CD8-positive, alpha-beta memory T cell (primary cell): ENCODE results near the gene KCNK4. TPM values are rescaled to one million over a fixed set of nuclear protein-coding genes. Genes with fewer than 3 reads are reported as not detected.
A peak's percentile ranks its signal among the peaks of the same experiment; 100 is the strongest.
"Not testable (repeated sequence)": the region's sequence is repeated elsewhere in the genome, so short reads cannot be mapped to it uniquely, and the experiment has no call there.

Experiments
- CTCF ChIA-PET: fragments of 350-600 bp; sonication (Branson Sonifier 250); formaldehyde crosslinking; loops from one replicate; lab custom pipeline; 2021; ENCODE audit warnings: antibody characterized with exemption; lab: Charles Lee
- POLR2A ChIA-PET: fragments of 350-600 bp; sonication (Branson Sonifier 250); formaldehyde crosslinking; loops from one replicate; lab custom pipeline; 2021; ENCODE audit warnings: antibody characterized with exemption; lab: Charles Lee
- DNase-seq, 5 donors: peaks; one replicate each; pipeline versions ENCODE4 v3.0.0 to v3.0.0-alpha.2; 2020 to 2022; ENCODE audit warnings: mixed read lengths in 1 of 5
- H3K27ac ChIP-seq: one replicate; pipeline ENCODE4 v1.7.0; 2013; ENCODE audit warnings: low read depth, mild to moderate bottlenecking, low read length, moderate library complexity
- H3K27me3 ChIP-seq: 2 replicates; pipeline ENCODE4 v1.7.0; 2013; ENCODE audit warnings: low read length, mild to moderate bottlenecking; ENCODE audit not compliant: insufficient read depth, poor library complexity, severe bottlenecking
- H3K36me3 ChIP-seq: 2 replicates; pipeline ENCODE4 v1.7.0; 2013; ENCODE audit warnings: mild to moderate bottlenecking, low read length, moderate library complexity; ENCODE audit not compliant: insufficient read depth
- H3K4me1 ChIP-seq: 2 replicates; pipeline ENCODE4 v1.7.0; 2013; ENCODE audit warnings: mild to moderate bottlenecking, low read length, moderate library complexity; ENCODE audit not compliant: insufficient read depth
- H3K4me3 ChIP-seq: 2 replicates; pipeline ENCODE4 v1.7.0; 2013; ENCODE audit warnings: mild to moderate bottlenecking, low read length
- H3K9me3 ChIP-seq: 2 replicates; pipeline ENCODE4 v1.7.0; 2013; ENCODE audit warnings: mild to moderate bottlenecking, low read length
- H3K27ac Mint-ChIP-seq, 8 donors: one replicate each; pipeline ENCODE4 v1.8.0; 2020 to 2021; ENCODE audit warnings: mixed read lengths in 8 of 8, mild to moderate bottlenecking in 6 of 8, inconsistent platforms in 3 of 8, moderate library complexity in 3 of 8
- H3K27me3 Mint-ChIP-seq, 2 donors: one replicate each; pipeline ENCODE4 v1.8.0; 2020 to 2021; ENCODE audit warnings: mixed read lengths in 2 of 2, mild to moderate bottlenecking in 1 of 2, moderate library complexity in 1 of 2
- H3K36me3 Mint-ChIP-seq, 3 donors: one replicate each; pipeline ENCODE4 v1.8.0; 2020 to 2021; ENCODE audit warnings: mixed read lengths in 3 of 3, inconsistent platforms in 1 of 3, mild to moderate bottlenecking in 1 of 3
- H3K4me1 Mint-ChIP-seq, 3 donors: one replicate each; pipeline ENCODE4 v1.8.0; 2020 to 2021; ENCODE audit warnings: mixed read lengths in 3 of 3, inconsistent platforms in 1 of 3, mild to moderate bottlenecking in 1 of 3
- H3K4me3 Mint-ChIP-seq, 7 donors: one replicate each; pipeline ENCODE4 v1.8.0; 2020 to 2021; ENCODE audit warnings: mixed read lengths in 7 of 7, mild to moderate bottlenecking in 6 of 7, moderate library complexity in 4 of 7, inconsistent platforms in 2 of 7
- H3K9me3 Mint-ChIP-seq, 5 donors: one replicate each; pipeline ENCODE4 v1.8.0; 2020 to 2022; ENCODE audit warnings: mixed read lengths in 5 of 5, mild to moderate bottlenecking in 3 of 5, moderate library complexity in 2 of 5, inconsistent platforms in 1 of 5
- polyA plus RNA-seq: library from polyadenylated mRNA; unstranded; fragments of 300-500 nt; fragmentation: Illumina TruSeq; gene quantifications from one replicate; pipeline ENCODE4 v1.2.3, GENCODE V29; 2021
- total RNA-seq, 2 experiments: library from RNA; stranded (reverse); gene quantifications; one replicate each; pipeline ENCODE4 v1.2.3, GENCODE V29; 2021

Gene KCNK4
- total and polyA plus RNA-seq, 3 experiments from 2014 or later = not detected

GRCh38 chr11:64245797-64246620, 45.1 kb upstream of the KCNK4 start:
- H3K9me3 Mint-ChIP-seq = no peaks in the 10 kb centered on the region
- POLR2A ChIA-PET = interaction anchor here (0.6 to 4.3 kb wide), 13 partner anchors 11 to 1516 kb away, joined by 3 to 44 read pairs (median 8); partner anchors contain the start of genes DNAJC4, ESRRA, FERMT3 and NUDT22
- peak overlapping the region; percentile 83 to 94 (median 86) for H3K4me3 Mint-ChIP-seq

GRCh38 chr11:64246621-64246870, 44.6 kb upstream of the KCNK4 start:
- POLR2A ChIA-PET = interaction anchor here (0.6 to 4.3 kb wide), 10 partner anchors 12 to 1517 kb away, joined by 3 to 44 read pairs (median 8); partner anchors contain the start of genes DNAJC4, ESRRA, FERMT3 and NUDT22
- Histone ChIP-seq H3K27ac (peak overlapping the region; percentile 67), H3K4me1 (peaks cover 37% of the 10 kb centered on the region)
- not testable (repeated sequence) for DNase-seq, H3K27me3 ChIP-seq, H3K27me3 Mint-ChIP-seq, H3K9me3 Mint-ChIP-seq, H3K36me3 ChIP-seq, H3K9me3 ChIP-seq, H3K4me3 ChIP-seq
- CTCF ChIA-PET = interaction anchor here (1.4 to 13.4 kb wide), 5 partner anchors 8 to 56 kb away, joined by 3 to 124 read pairs (median 62); partner anchors contain the start of genes CATSPERZ, ESRRA and FERMT3
- peak overlapping the region in 2 of 8 donors; percentile 57 to 93 for H3K27ac Mint-ChIP-seq
- peak overlapping the region; percentile 83 to 96 (median 85) for H3K4me3 Mint-ChIP-seq
- peaks cover 21 to 58% (median 25%) of the 10 kb centered on the region in 3 donors for H3K4me1 Mint-ChIP-seq
- H3K36me3 Mint-ChIP-seq = peaks cover 0 to 16% (median 0%) of the 10 kb centered on the region in 3 donors

More at GRCh38 chr11:64245797-64246620, 45.1 kb upstream of the KCNK4 start:
- Mint-ChIP-seq H3K27ac (peak overlapping the region; percentile 79 to 96 (median 88)), H3K27me3 (no peaks in the 10 kb centered on the region), H3K4me1 (peaks cover 21 to 60% (median 23%) of the 10 kb centered on the region in 3 donors), H3K36me3 (peaks cover 0 to 19% (median 0%) of the 10 kb centered on the region in 3 donors)
- no peaks in the 10 kb centered on the region for H3K9me3 ChIP-seq
- peak overlapping the region; percentile 67 for H3K27ac ChIP-seq
- H3K4me3 ChIP-seq = peak overlapping the region; percentile 66
- no peaks in the 10 kb centered on the region for H3K36me3 ChIP-seq
- CTCF ChIA-PET = interaction anchor here (1.0 to 13.4 kb wide), 7 partner anchors 9 to 57 kb away, joined by 3 to 124 read pairs (median 6); partner anchors contain the start of genes CATSPERZ, ESRRA, FERMT3 and NUDT22
- peak; percentile 36 to 84 (median 58) for DNase-seq
- no peaks in the 10 kb centered on the region for H3K27me3 ChIP-seq
- peaks cover 37% of the 10 kb centered on the region for H3K4me1 ChIP-seq

GRCh38 chr11:64246871-64247728, 44.0 kb upstream of the KCNK4 start, which contains the start of gene PPP1R14B:
TSS of gene PPP1R14B (minus strand) at chr11:64246943. CDS start at chr11:64246673, 270 bp downstream.
- H3K27ac Mint-ChIP-seq = peak within 1 kb of the TSS; percentile 79 to 96 (median 88)
- Histone ChIP-seq H3K4me3 (peak within 1 kb of the TSS; percentile 100), H3K27ac (peak within 1 kb of the TSS; percentile 67), H3K27me3 (no peaks in the 10 kb centered on the region), H3K36me3 (no peaks in the 10 kb centered on the region), H3K9me3 (no peaks in the 10 kb centered on the region), H3K4me1 (peaks cover 42% of the 10 kb centered on the region)
- H3K36me3 Mint-ChIP-seq = peaks cover 0 to 19% (median 0%) of the 10 kb centered on the region in 3 donors
- ChIA-PET POLR2A (interaction anchor here (0.6 to 4.3 kb wide), 12 partner anchors 13 to 1517 kb away, joined by 3 to 44 read pairs (median 8); partner anchors contain the start of genes DNAJC4, ESRRA, FERMT3 and NUDT22), CTCF (interaction anchor here (0.9 to 13.4 kb wide), 5 partner anchors 10 to 56 kb away, joined by 4 to 124 read pairs (median 62); partner anchors contain the start of genes CATSPERZ, ESRRA and FERMT3)
- peak; percentile 66 to 86 (median 73) for DNase-seq
- H3K9me3 Mint-ChIP-seq = no peaks in the 10 kb centered on the region
- no peaks in the 10 kb centered on the region for H3K27me3 Mint-ChIP-seq
- peak within 1 kb of the TSS; percentile 83 to 96 (median 86) for H3K4me3 Mint-ChIP-seq
- peaks cover 25 to 62% (median 29%) of the 10 kb centered on the region in 3 donors for H3K4me1 Mint-ChIP-seq

DNA sequence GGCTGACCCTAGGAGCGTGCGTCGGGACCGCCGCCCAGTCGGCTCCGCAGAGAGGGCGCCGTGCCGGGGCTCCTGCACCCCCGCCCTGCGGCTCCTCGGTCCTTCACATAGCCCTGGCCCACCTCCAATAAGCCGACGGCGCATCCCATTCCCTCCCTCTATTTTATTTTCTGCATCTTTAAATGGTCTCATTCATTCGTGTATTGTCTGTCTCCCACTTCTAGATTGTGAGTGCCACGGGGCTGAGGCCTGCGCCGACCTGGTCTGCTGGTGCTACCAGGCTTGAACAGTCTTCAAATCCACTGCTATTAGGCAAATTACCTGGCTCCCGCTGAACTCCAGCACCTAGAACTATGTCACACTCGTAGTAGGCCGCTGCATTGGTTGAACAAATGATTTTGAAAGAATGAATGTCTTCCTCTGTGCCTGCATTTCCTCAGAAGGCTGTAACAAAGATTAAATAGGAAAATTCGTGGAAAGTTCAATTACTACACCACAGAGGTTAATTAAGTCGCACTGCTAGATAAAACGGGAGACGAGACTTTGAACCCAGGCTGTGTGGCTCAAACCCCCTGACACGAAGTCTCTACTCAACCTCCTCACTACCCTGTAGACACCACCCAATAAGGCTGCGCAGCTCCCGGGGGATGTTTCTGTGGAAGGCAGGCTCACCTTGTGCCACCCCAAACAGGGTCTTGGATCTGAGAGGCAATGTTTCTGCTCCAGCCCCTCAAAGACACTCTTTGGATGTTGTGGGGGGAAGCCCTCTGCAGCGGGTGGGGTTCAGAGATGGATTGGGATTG, 43.2 kb upstream of the KCNK4 start:
- peak overlapping the region; percentile 67 for H3K27ac ChIP-seq
- DNase-seq = no peak
- no peak overlapping the region for H3K4me3 ChIP-seq

DNA sequence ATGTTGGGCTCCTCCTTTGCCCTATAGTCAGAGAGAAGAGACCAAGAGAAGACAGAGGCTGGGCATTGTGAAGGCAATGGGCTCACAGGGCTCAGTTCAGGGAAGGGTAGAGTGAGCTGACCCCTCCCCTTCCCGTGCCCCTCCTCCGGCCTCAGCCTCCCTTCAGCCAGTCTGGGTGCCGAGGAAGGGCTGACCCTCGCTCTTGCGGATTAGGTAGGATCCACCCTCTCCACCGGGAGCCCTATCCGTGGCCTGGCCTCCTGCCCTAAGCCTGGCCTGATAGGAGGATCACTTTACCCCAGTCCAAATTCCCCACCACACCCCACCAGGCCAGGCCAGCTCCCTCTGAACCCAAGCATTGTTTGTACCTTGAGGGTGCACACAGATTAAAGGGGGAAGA, 42.5 kb upstream of the KCNK4 start:
- Histone ChIP-seq H3K9me3 (no peaks in the 10 kb centered on the region), H3K4me3 (no peak overlapping the region), H3K27ac (no peak overlapping the region), H3K27me3 (no peaks in the 10 kb centered on the region), H3K4me1 (peaks cover 40% of the 10 kb centered on the region), H3K36me3 (no peaks in the 10 kb centered on the region)
- DNase-seq = no peak
- ChIA-PET CTCF (interaction anchor here (8.1 to 13.4 kb wide), 2 partner anchors 22 to 54 kb away, joined by 97 to 124 read pairs; partner anchors contain the start of genes CATSPERZ and ESRRA), POLR2A (interaction anchor here (4.3 kb wide), 1 partner anchor 21 kb away, joined by 44 read pairs; no protein-coding TSS in a partner anchor)
- H3K27ac Mint-ChIP-seq = peak overlapping the region in 1 of 8 donors; percentile 82
- no peaks in the 10 kb centered on the region for H3K9me3 Mint-ChIP-seq
- peaks cover 0 to 10% (median 0%) of the 10 kb centered on the region in 3 donors for H3K36me3 Mint-ChIP-seq
- peaks cover 20 to 55% (median 23%) of the 10 kb centered on the region in 3 donors for H3K4me1 Mint-ChIP-seq
- H3K4me3 Mint-ChIP-seq = peak overlapping the region in 5 of 7 donors; percentile 12 to 88 (median 84)
- H3K27me3 Mint-ChIP-seq = no peaks in the 10 kb centered on the region

More for the DNA sequence above, 43.2 kb upstream of the KCNK4 start:
- Mint-ChIP-seq H3K9me3 (no peaks in the 10 kb centered on the region), H3K27ac (peak overlapping the region in 6 of 8 donors; percentile 14 to 89 (median 82)), H3K36me3 (peaks cover 0 to 15% (median 0%) of the 10 kb centered on the region in 3 donors), H3K4me1 (peaks cover 26 to 56% (median 28%) of the 10 kb centered on the region in 3 donors), H3K4me3 (peak overlapping the region; percentile 74 to 88 (median 78)), H3K27me3 (no peaks in the 10 kb centered on the region)
- ChIA-PET POLR2A (interaction anchor here (0.6 to 4.3 kb wide), 5 partner anchors 18 to 70 kb away, joined by 3 to 44 read pairs (median 8); partner anchors contain the start of genes ESRRA, NUDT22, PRDX5 and TRPT1), CTCF (interaction anchor here (0.9 to 13.4 kb wide), 4 partner anchors 16 to 55 kb away, joined by 4 to 124 read pairs (median 80); partner anchors contain the start of genes CATSPERZ, ESRRA and FERMT3)
- Histone ChIP-seq H3K4me1 (peaks cover 42% of the 10 kb centered on the region), H3K36me3 (no peaks in the 10 kb centered on the region), H3K9me3 (no peaks in the 10 kb centered on the region), H3K27me3 (no peaks in the 10 kb centered on the region)

DNA sequence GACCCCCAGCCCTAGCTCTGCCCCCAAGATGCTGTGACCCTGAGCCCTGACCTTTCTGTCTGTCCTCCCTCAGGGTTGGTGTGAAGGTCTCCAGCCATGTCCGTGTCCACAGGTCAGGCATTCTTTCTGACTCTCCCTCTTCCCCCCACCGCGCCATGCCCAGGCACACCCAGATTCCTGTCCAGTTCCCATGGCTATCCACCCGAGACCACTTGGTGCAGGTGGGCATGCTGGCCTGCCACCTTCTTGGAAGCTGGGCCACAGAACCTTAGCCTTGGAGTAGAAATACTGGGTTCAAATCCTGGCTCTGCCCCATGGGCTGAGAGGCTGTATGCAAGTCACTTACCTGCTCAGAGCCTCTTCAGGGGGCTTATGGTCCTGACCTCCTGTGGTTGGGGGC, 42.1 kb upstream of the KCNK4 start:
- Mint-ChIP-seq H3K27ac (peak overlapping the region in 2 of 8 donors; percentile 61 to 82), H3K9me3 (no peaks in the 10 kb centered on the region), H3K4me1 (peaks cover 21 to 55% (median 21%) of the 10 kb centered on the region in 3 donors), H3K4me3 (peak overlapping the region in 2 of 7 donors; percentile 12 to 88), H3K27me3 (no peaks in the 10 kb centered on the region), H3K36me3 (peaks cover 0 to 6% (median 0%) of the 10 kb centered on the region in 3 donors)
- no peaks in the 10 kb centered on the region for H3K27me3 ChIP-seq
- DNase-seq = no peak
- no peaks in the 10 kb centered on the region for H3K9me3 ChIP-seq
- POLR2A ChIA-PET = interaction anchor here (0.9 to 4.3 kb wide), 2 partner anchors 18 to 21 kb away, joined by 3 to 44 read pairs; no protein-coding TSS in a partner anchor
- no peak overlapping the region for H3K4me3 ChIP-seq
- no peaks in the 10 kb centered on the region for H3K36me3 ChIP-seq
- H3K4me1 ChIP-seq = peaks cover 40% of the 10 kb centered on the region
- CTCF ChIA-PET = interaction anchor here (1.4 to 13.4 kb wide), 4 partner anchors 19 to 64 kb away, joined by 4 to 124 read pairs (median 52); partner anchors contain the start of genes CATSPERZ, DNAJC4, ESRRA and STIP1
- no peak overlapping the region for H3K27ac ChIP-seq
